OCI-LY7 (cell line): ENCODE data around the gene KDM4D.

Experiments
- CTCF ChIP-seq: fragments of 200-600 bp; sonication (generic); conservative IDR thresholded peaks from 2 replicates; pipeline ENCODE4 v1.5.1; 2014; ENCODE audit warnings: mild to moderate bottlenecking, antibody characterized with exemption, low read length, moderate library complexity, mixed read lengths
- EZH2phosphoT487 ChIP-seq: fragments of 200-600 bp; sonication (generic); IDR thresholded peaks from 2 replicates; pipeline ENCODE4 v1.6.1; 2018; ENCODE audit warnings: low read depth, borderline replicate concordance, mild to moderate bottlenecking, mixed run types, antibody characterized with exemption, low read length, moderate library complexity, mixed read lengths

- no peak for TF ChIP-seq CTCF
- no peak for TF ChIP-seq EZH2phosphoT487
Observed at GRCh38 chr11:94956963-94957362, 16.5 kb upstream of the KDM4D start.
